NCI-H226 (cell line): ENCODE measurements around the gene AARS1.
"Not testable (repeated sequence)": the region's sequence is repeated elsewhere in the genome, so short reads cannot be mapped to it uniquely, and the experiment has no call there.

Source experiments
- DNase-seq: peaks from one replicate; pipeline ENCODE4 v3.0.0-alpha.2; 2015

AARS1 gene

GRCh38 chr16:70289229-70290094, at the start of gene AARS1:
Gene AARS1, minus strand, starts transcription at chr16:70289506. Its CDS starts 6,743 bp downstream, at chr16:70282763.
- peak; percentile 99 for DNase-seq

- DNase-seq, result no peak
These were observed 48.5 kb upstream of the AARS1 start for GRCh38 chr16:70337814-70338213.

- DNase-seq, result not testable (repeated sequence)
These were observed 43.4 kb upstream of the AARS1 start for GRCh38 chr16:70332728-70333127.

GRCh38 chr16:70331588-70332358, 42.5 kb upstream of the AARS1 start:
- no peak for DNase-seq

GRCh38 chr16:70331091-70331490, 41.8 kb upstream of the AARS1 start:
- no peak for DNase-seq

GRCh38 chr16:70324998-70325747, 35.9 kb upstream of the AARS1 start:
- DNase-seq, result no peak

- DNase-seq, result no peak
These were observed 30.8 kb upstream of the AARS1 start for GRCh38 chr16:70320121-70320520.

GRCh38 chr16:70307726-70308125, 18.4 kb upstream of the AARS1 start:
- DNase-seq, result not testable (repeated sequence)

- DNase-seq, result no peak
These were observed 17.6 kb upstream of the AARS1 start for GRCh38 chr16:70306880-70307279.

GRCh38 chr16:70304892-70305448, 15.7 kb upstream of the AARS1 start:
- peak; percentile 54 for DNase-seq

GRCh38 chr16:70302745-70303144, 13.4 kb upstream of the AARS1 start:
- no peak for DNase-seq

- DNase-seq, result no peak
These were observed 11.8 kb upstream of the AARS1 start for GRCh38 chr16:70301121-70301520.

- peak; percentile 61 for DNase-seq
These were observed 10.0 kb upstream of the AARS1 start, which contains the start of gene DDX19B for GRCh38 chr16:70298988-70299938. Gene DDX19B, plus strand, starts transcription at chr16:70299186. Its CDS starts 112 bp downstream, at chr16:70299298.

GRCh38 chr16:70295634-70296033, 6.3 kb upstream of the AARS1 start:
- DNase-seq, result no peak

GRCh38 chr16:70294385-70295025, 5.2 kb upstream of the AARS1 start:
- no peak for DNase-seq

GRCh38 chr16:70292148-70292547, 2.8 kb upstream of the AARS1 start:
- not testable (repeated sequence) for DNase-seq

- DNase-seq, result no peak
These were observed 1.7 kb upstream of the AARS1 start for GRCh38 chr16:70290949-70291519.

GRCh38 chr16:70287304-70287971, 1.9 kb downstream of the AARS1 start:
- DNase-seq, result not testable (repeated sequence)

GRCh38 chr16:70276392-70276791, 12.9 kb downstream of the AARS1 start:
- DNase-seq, result no peak

- DNase-seq, result no peak
These were observed 17.6 kb downstream of the AARS1 start for GRCh38 chr16:70271696-70272095.
